Natural killer cell (primary cell): ENCODE data around the gene PTPN11. TPM values are rescaled to one million over a fixed set of nuclear protein-coding genes. Genes with fewer than 3 reads are reported as not detected.

ENCODE experiments used
- ATAC-seq, 3 donors: fragments of 150-1000 bp in 2 of 3; fragments of 200-7000 bp in 1 of 3; cut with Tn5 transposase; 1 replicate in 1 of 3; 2 replicates in 2 of 3; pipeline ENCODE4 v1.10.0; 2021; ENCODE audit warnings: mild to moderate bottlenecking in 2 of 3, moderate library complexity in 2 of 3
- DNase-seq, 2 donors: peaks; one replicate each; pipeline versions ENCODE4 v3.0.0 to v3.0.0-alpha.2; 2013 to 2021; ENCODE audit warnings: mixed read lengths in 1 of 2
- H3K27ac ChIP-seq: one replicate; pipeline ENCODE4 v1.5.1; 2013; ENCODE audit warnings: mild to moderate bottlenecking, low read length
- H3K27me3 ChIP-seq: one replicate; pipeline ENCODE4 v1.6.1; 2013; ENCODE audit warnings: low read length; ENCODE audit not compliant: control insufficient read depth, insufficient read depth
- H3K36me3 ChIP-seq: one replicate; pipeline ENCODE4 v1.6.1; 2013; ENCODE audit warnings: low read length; ENCODE audit not compliant: control insufficient read depth, insufficient read depth
- H3K4me1 ChIP-seq: one replicate; pipeline ENCODE4 v1.6.1; 2013; ENCODE audit warnings: low read length; ENCODE audit not compliant: control insufficient read depth, insufficient read depth
- H3K4me3 ChIP-seq: one replicate; pipeline ENCODE4 v1.5.1; 2013; ENCODE audit warnings: low read length
- H3K9me3 ChIP-seq: one replicate; pipeline ENCODE4 v1.6.1; 2013; ENCODE audit warnings: low read length; ENCODE audit not compliant: control insufficient read depth, insufficient read depth
- H3K27ac Mint-ChIP-seq, 2 donors: one replicate each; pipeline ENCODE4 v1.8.0; 2022; ENCODE audit warnings: mild to moderate bottlenecking in 2 of 2, mixed read lengths in 2 of 2, moderate library complexity in 1 of 2
- H3K27me3 Mint-ChIP-seq, 2 donors: one replicate each; pipeline ENCODE4 v1.8.0; 2022; ENCODE audit warnings: low read depth in 2 of 2, mixed read lengths in 2 of 2
- H3K36me3 Mint-ChIP-seq: one replicate; pipeline ENCODE4 v1.8.0; 2022; ENCODE audit warnings: mixed read lengths
- H3K4me1 Mint-ChIP-seq, 2 donors: one replicate each; pipeline ENCODE4 v1.8.0; 2022; ENCODE audit warnings: mixed read lengths in 2 of 2
- H3K4me3 Mint-ChIP-seq: one replicate; pipeline ENCODE4 v1.8.0; 2022; ENCODE audit warnings: mild to moderate bottlenecking, moderate library complexity, mixed read lengths
- H3K9me3 Mint-ChIP-seq, 2 donors: one replicate each; pipeline ENCODE4 v1.8.0; 2022; ENCODE audit warnings: mixed read lengths in 2 of 2
- CTCF ChIP-seq: fragments of 200-600 bp; IDR thresholded peaks from one replicate; pipeline ENCODE4 v1.8.0; 2022; ENCODE audit warnings: antibody characterized with exemption
- WGBS: methylation state at CpG from one replicate; pipeline ENCODE4 v1.1.7; 2013; ENCODE audit warnings: missing lambda C conversion rate; ENCODE audit not compliant: insufficient coverage; 5-methylcytosine and 5-hydroxymethylcytosine counted together
- intact Hi-C: fragments of 100-400 bp; cut with micrococcal nuclease; formaldehyde crosslinking; loops from one replicate; pipeline ENCODE4 v1.14.2; 2022
- total RNA-seq, 4 donors: library from RNA; stranded (reverse); fragments of 120-200 nt in 1 of 4; gene quantifications; one replicate each; pipeline versions ENCODE4 v1.2.3 to v1.2.4, GENCODE V29; 2013 to 2022

The PTPN11 gene
- total RNA-seq, 3 donors from 2014 or later (not counting 1 experiment from before 2014, with no cell fraction given): 57.3 to 72.1 (median 63.8) TPM

- no peaks in the 10 kb centered on the region for H3K4me1 Mint-ChIP-seq
- intact Hi-C loops: no loop called here
- H3K27me3 Mint-ChIP-seq: peaks cover 0 to 3% of the 10 kb centered on the region in 2 donors
- no peaks in the 10 kb centered on the region for H3K9me3 Mint-ChIP-seq
- Histone ChIP-seq H3K9me3 (no peaks in the 10 kb centered on the region), H3K27me3 (no peaks in the 10 kb centered on the region), H3K4me1 (no peaks in the 10 kb centered on the region), H3K36me3 (no peaks in the 10 kb centered on the region), H3K4me3 (no peak overlapping the region), H3K27ac (no peak overlapping the region)
- H3K4me3 Mint-ChIP-seq: no peak overlapping the region
- 89% methylated on average over 6 of the region's 6 CpGs for WGBS
- no peak for TF ChIP-seq CTCF
- no peak overlapping the region for H3K27ac Mint-ChIP-seq
- no peak for DNase-seq
- ATAC-seq: no peak
- no peaks in the 10 kb centered on the region for H3K36me3 Mint-ChIP-seq
These were observed 116.3 kb downstream of the PTPN11 start for GRCh38 chr12:112535017-112535416.

- Mint-ChIP-seq H3K4me3 (no peak overlapping the region), H3K27me3 (peaks cover 0 to 3% of the 10 kb centered on the region in 2 donors), H3K9me3 (no peaks in the 10 kb centered on the region), H3K4me1 (no peaks in the 10 kb centered on the region), H3K36me3 (no peaks in the 10 kb centered on the region), H3K27ac (no peak overlapping the region)
- Histone ChIP-seq H3K27me3 (no peaks in the 10 kb centered on the region), H3K36me3 (no peaks in the 10 kb centered on the region), H3K27ac (no peak overlapping the region), H3K4me1 (no peaks in the 10 kb centered on the region), H3K4me3 (no peak overlapping the region), H3K9me3 (no peaks in the 10 kb centered on the region)
- WGBS: 85% methylated on average over 3 of the region's 6 CpGs
- intact Hi-C loops: no loop called here
- DNase-seq: no peak
- ATAC-seq: no peak
- no peak for TF ChIP-seq CTCF
These were observed 117.1 kb downstream of the PTPN11 start for GRCh38 chr12:112535637-112536366.

GRCh38 chr12:112536367-112536730 is 117.6 kb downstream of the PTPN11 start:
- Mint-ChIP-seq H3K4me1 (no peaks in the 10 kb centered on the region), H3K4me3 (no peak overlapping the region), H3K9me3 (no peaks in the 10 kb centered on the region), H3K27me3 (peaks cover 0 to 4% of the 10 kb centered on the region in 2 donors), H3K27ac (no peak overlapping the region), H3K36me3 (no peaks in the 10 kb centered on the region)
- Histone ChIP-seq H3K4me1 (no peaks in the 10 kb centered on the region), H3K36me3 (no peaks in the 10 kb centered on the region), H3K4me3 (no peak overlapping the region), H3K9me3 (no peaks in the 10 kb centered on the region), H3K27me3 (no peaks in the 10 kb centered on the region), H3K27ac (no peak overlapping the region)
- ATAC-seq (no peak), DNase-seq (no peak)
- intact Hi-C loops: no loop called here
- WGBS: 92% methylated on average over 6 of the region's 6 CpGs
- no peak for TF ChIP-seq CTCF
